WTC11 (cell line): ENCODE results near the gene APOH. TPM values are rescaled to one million over a fixed set of nuclear protein-coding genes. Genes with fewer than 3 reads are reported as not detected.

Experiments
- ATAC-seq: fragments of 200-7000 bp; cut with Tn5 transposase; 2 replicates; pipeline ENCODE4 v1.10.0; 2021; ENCODE audit warnings: mild to moderate bottlenecking, moderate library complexity
- CTCF ChIA-PET: fragments of 300-600 bp; sonication (Branson Sonifier 250); formaldehyde crosslinking; loops from one replicate; lab custom pipeline; 2021; ENCODE audit warnings: antibody characterized with exemption; lab: Charles Lee
- POLR2A ChIA-PET: fragments of 350-600 bp; sonication (Branson Sonifier 250); formaldehyde crosslinking; loops from one replicate; lab custom pipeline; 2021; ENCODE audit warnings: antibody characterized with exemption; lab: Charles Lee
- DNase-seq: peaks from one replicate; pipeline ENCODE4 v3.0.0; 2021; ENCODE audit warnings: low spot score
- H3K27ac Mint-ChIP-seq: 2 replicates; pipeline ENCODE4 v1.8.0; 2021; ENCODE audit warnings: mixed read lengths
- H3K27me3 Mint-ChIP-seq: 2 replicates; pipeline ENCODE4 v1.8.0; 2021; ENCODE audit warnings: low read depth, mild to moderate bottlenecking, moderate library complexity, mixed read lengths
- H3K36me3 Mint-ChIP-seq: 2 replicates; pipeline ENCODE4 v1.8.0; 2021; ENCODE audit warnings: mixed read lengths
- H3K4me1 Mint-ChIP-seq: 2 replicates; pipeline ENCODE4 v1.8.0; 2022; ENCODE audit warnings: mixed read lengths
- H3K4me3 Mint-ChIP-seq: 2 replicates; pipeline ENCODE4 v1.8.0; 2021; ENCODE audit warnings: mild to moderate bottlenecking, moderate library complexity, mixed read lengths
- H3K9me3 Mint-ChIP-seq: 2 replicates; pipeline ENCODE4 v1.8.0; 2021; ENCODE audit warnings: mixed read lengths
- ATF1 ChIP-seq: sonication (generic); formaldehyde crosslinking; IDR thresholded peaks from 2 replicates; pipeline ENCODE4 v1.8.1; 2023; ENCODE audit warnings: mild to moderate bottlenecking, moderate library complexity, missing genetic modification reagents
- CBFB ChIP-seq: sonication (generic); formaldehyde crosslinking; IDR thresholded peaks from 2 replicates; pipeline ENCODE4 v1.8.1; 2022; ENCODE audit warnings: mild to moderate bottlenecking, low read depth, missing genetic modification reagents
- ELF4 ChIP-seq: sonication (generic); formaldehyde crosslinking; IDR thresholded peaks from 2 replicates; pipeline ENCODE4 v1.8.1; 2022; ENCODE audit warnings: low read depth, mild to moderate bottlenecking, moderate library complexity, missing genetic modification reagents
- ESRRA ChIP-seq: sonication (generic); formaldehyde crosslinking; IDR thresholded peaks from 2 replicates; pipeline ENCODE4 v1.8.1; 2022; ENCODE audit warnings: mild to moderate bottlenecking, missing genetic modification reagents, borderline replicate concordance
- ETV6 ChIP-seq: sonication (generic); formaldehyde crosslinking; IDR thresholded peaks from 2 replicates; pipeline ENCODE4 v1.8.1; 2022; ENCODE audit warnings: mild to moderate bottlenecking, missing genetic modification reagents
- GTF2I ChIP-seq: fragments of 250-450 bp; sonication (Bioruptor Pico); conservative IDR thresholded peaks from 2 replicates; pipeline ENCODE4 v1.4.0; 2021; ENCODE audit warnings: mild to moderate bottlenecking
- MXD4 ChIP-seq: fragments of 250-450 bp; sonication (Bioruptor Pico); IDR thresholded peaks from 2 replicates; pipeline ENCODE4 v1.8.0; 2021; ENCODE audit warnings: mild to moderate bottlenecking, moderate library complexity, borderline replicate concordance
- NFE2L1 ChIP-seq: sonication (generic); formaldehyde crosslinking; IDR thresholded peaks from 2 replicates; pipeline ENCODE4 v1.8.1; 2023; ENCODE audit warnings: missing genetic modification reagents
- OVOL2 ChIP-seq: fragments of 250-450 bp; sonication (Bioruptor Pico); IDR thresholded peaks from 2 replicates; pipeline ENCODE4 v1.9.0; 2021; ENCODE audit warnings: mild to moderate bottlenecking, borderline replicate concordance
- RELA ChIP-seq: sonication (generic); formaldehyde crosslinking; IDR thresholded peaks from 2 replicates; pipeline ENCODE4 v1.8.1; 2022; ENCODE audit warnings: missing genetic modification reagents, mild to moderate bottlenecking, borderline replicate concordance
- SMAD3 ChIP-seq: sonication (generic); formaldehyde crosslinking; IDR thresholded peaks from 2 replicates; pipeline ENCODE4 v1.8.0; 2022; ENCODE audit warnings: missing genetic modification reagents, mild to moderate bottlenecking, borderline replicate concordance
- TEAD4 ChIP-seq: sonication (generic); formaldehyde crosslinking; IDR thresholded peaks from 2 replicates; pipeline ENCODE4 v1.8.0; 2022; ENCODE audit warnings: mild to moderate bottlenecking, missing genetic modification reagents
- ZBTB21 ChIP-seq: sonication (generic); formaldehyde crosslinking; IDR thresholded peaks from 2 replicates; pipeline ENCODE4 v1.8.1; 2023; ENCODE audit warnings: mild to moderate bottlenecking, missing genetic modification reagents, borderline replicate concordance
- ZNF263 ChIP-seq: sonication (generic); formaldehyde crosslinking; IDR thresholded peaks from 2 replicates; pipeline ENCODE4 v1.8.1; 2022; ENCODE audit warnings: low read depth, mild to moderate bottlenecking, moderate library complexity, missing genetic modification reagents
- total RNA-seq: library from RNA; stranded (reverse); gene quantifications from 3 replicates; pipeline ENCODE4 v1.2.3, GENCODE V29; 2021
- TF ChIP-seq, protein P1 (sequence below): fragments of 250-450 bp; sonication (Bioruptor Pico); IDR thresholded peaks from 2 replicates; pipeline ENCODE4 v1.9.0; 2021; ENCODE audit warnings: mild to moderate bottlenecking, borderline replicate concordance
- TF ChIP-seq, protein P2 (sequence below): sonication (generic); formaldehyde crosslinking; IDR thresholded peaks from 2 replicates; pipeline ENCODE4 v1.8.1; 2023; ENCODE audit warnings: mild to moderate bottlenecking, missing genetic modification reagents
- TF ChIP-seq, protein P3 (sequence below): sonication (generic); formaldehyde crosslinking; IDR thresholded peaks from 2 replicates; pipeline ENCODE4 v1.8.0; 2022; ENCODE audit warnings: mild to moderate bottlenecking, missing genetic modification reagents
- TF ChIP-seq, protein P4 (sequence below): sonication (generic); formaldehyde crosslinking; IDR thresholded peaks from 2 replicates; pipeline ENCODE4 v1.8.0; 2022; ENCODE audit warnings: mild to moderate bottlenecking, missing genetic modification reagents
- TF ChIP-seq, protein P5 (sequence below): sonication (generic); formaldehyde crosslinking; conservative IDR thresholded peaks from 2 replicates; pipeline ENCODE4 v1.8.1; 2023; ENCODE audit warnings: mild to moderate bottlenecking, low read depth, missing genetic modification reagents, moderate library complexity
- TF ChIP-seq, protein P6 (sequence below): sonication (generic); formaldehyde crosslinking; IDR thresholded peaks from 2 replicates; pipeline ENCODE4 v1.8.1; 2023; ENCODE audit warnings: mild to moderate bottlenecking, missing genetic modification reagents, moderate library complexity

APOH gene
- total RNA-seq, 1 experiment from 2014 or later: 1.2 TPM

DNA sequence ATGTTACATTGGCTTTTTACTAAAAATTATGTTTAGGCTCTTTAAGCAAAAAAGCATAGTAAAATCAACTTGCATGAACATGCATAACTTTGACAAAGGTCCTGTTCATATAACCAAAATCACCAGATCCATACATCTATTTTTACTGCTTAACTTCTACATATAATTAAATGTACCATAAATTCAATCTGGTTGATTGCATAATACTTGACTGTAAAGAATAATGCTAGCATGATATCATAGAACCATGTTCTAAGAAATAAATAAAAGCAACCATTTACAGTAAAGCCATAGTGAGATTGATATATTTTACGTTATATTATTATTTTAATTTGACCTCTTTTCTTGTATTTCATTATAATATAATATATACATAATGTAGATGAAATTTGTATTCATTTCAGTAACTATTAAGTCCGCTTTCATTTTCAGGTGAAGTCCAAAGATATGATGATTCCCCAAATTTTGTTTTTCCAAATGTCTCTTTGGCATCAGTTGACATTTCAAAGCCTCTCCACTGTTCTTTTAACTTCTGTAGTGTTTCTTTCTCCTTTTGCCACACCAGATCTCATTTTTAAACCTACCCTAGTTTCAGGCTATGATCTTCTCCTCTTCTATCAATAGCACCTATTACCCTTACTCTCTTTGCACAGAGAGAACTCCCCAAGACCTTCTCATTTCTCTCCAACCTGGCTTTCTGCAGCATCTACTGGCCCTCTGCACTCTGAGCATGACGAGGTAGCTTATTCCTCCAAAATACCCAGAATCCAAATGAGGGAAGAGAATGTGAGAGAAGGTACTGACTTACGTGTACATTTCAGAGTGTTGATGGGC lies 1.8 kb downstream of the APOH start:
- CTCF ChIA-PET: no interaction called here
- ATAC-seq (no peak), DNase-seq (no peak)
- Mint-ChIP-seq H3K36me3 (no peaks in the 10 kb centered on the region), H3K27me3 (no peaks in the 10 kb centered on the region; the same call in 1 of the 2 replicates), H3K9me3 (no peaks in the 10 kb centered on the region), H3K4me3 (no peak overlapping the region), H3K27ac (no peak overlapping the region), H3K4me1 (no peaks in the 10 kb centered on the region)
- TF ChIP-seq, protein P1, sequence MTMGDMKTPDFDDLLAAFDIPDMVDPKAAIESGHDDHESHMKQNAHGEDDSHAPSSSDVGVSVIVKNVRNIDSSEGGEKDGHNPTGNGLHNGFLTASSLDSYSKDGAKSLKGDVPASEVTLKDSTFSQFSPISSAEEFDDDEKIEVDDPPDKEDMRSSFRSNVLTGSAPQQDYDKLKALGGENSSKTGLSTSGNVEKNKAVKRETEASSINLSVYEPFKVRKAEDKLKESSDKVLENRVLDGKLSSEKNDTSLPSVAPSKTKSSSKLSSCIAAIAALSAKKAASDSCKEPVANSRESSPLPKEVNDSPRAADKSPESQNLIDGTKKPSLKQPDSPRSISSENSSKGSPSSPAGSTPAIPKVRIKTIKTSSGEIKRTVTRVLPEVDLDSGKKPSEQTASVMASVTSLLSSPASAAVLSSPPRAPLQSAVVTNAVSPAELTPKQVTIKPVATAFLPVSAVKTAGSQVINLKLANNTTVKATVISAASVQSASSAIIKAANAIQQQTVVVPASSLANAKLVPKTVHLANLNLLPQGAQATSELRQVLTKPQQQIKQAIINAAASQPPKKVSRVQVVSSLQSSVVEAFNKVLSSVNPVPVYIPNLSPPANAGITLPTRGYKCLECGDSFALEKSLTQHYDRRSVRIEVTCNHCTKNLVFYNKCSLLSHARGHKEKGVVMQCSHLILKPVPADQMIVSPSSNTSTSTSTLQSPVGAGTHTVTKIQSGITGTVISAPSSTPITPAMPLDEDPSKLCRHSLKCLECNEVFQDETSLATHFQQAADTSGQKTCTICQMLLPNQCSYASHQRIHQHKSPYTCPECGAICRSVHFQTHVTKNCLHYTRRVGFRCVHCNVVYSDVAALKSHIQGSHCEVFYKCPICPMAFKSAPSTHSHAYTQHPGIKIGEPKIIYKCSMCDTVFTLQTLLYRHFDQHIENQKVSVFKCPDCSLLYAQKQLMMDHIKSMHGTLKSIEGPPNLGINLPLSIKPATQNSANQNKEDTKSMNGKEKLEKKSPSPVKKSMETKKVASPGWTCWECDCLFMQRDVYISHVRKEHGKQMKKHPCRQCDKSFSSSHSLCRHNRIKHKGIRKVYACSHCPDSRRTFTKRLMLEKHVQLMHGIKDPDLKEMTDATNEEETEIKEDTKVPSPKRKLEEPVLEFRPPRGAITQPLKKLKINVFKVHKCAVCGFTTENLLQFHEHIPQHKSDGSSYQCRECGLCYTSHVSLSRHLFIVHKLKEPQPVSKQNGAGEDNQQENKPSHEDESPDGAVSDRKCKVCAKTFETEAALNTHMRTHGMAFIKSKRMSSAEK: no peak
- POLR2A ChIA-PET: no interaction called here

DNA sequence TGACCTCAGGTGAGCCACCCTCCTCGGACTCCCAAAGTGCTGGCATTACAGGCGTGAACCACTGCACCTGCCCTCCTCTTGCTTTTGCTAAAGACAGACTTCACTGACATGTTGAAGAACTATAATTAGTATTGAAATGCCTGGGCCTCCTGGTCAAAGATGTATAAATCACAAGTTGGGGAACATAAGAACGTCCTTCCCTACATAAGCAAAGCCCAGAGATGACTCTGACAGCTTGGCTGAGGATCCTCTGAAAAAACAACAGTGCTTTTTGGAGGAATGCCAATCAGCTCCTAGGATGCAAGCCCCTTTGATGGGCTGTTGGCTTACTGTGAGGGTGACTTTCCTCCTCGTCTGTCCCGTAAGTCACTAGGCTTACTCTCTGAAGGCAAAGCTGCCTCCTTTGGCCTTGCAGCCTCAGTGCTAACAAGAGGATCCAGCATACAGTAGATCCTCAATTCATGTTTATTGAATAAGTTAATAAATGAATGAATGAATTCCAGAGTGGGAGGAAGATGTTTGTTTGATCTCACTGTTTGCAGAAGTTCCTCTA lies 6.3 kb downstream of the APOH start:
- H3K9me3 Mint-ChIP-seq: no peaks in the 10 kb centered on the region
- CTCF ChIA-PET: no interaction called here
- POLR2A ChIA-PET: no interaction called here
- no peak for DNase-seq
- TF ChIP-seq ZBTB21 (CRISPR knock-in tag): no peak
- no peak for TF ChIP-seq OVOL2 (CRISPR knock-in tag)
- no peak for TF ChIP-seq RELA (CRISPR knock-in tag)
- TF ChIP-seq, protein P2, sequence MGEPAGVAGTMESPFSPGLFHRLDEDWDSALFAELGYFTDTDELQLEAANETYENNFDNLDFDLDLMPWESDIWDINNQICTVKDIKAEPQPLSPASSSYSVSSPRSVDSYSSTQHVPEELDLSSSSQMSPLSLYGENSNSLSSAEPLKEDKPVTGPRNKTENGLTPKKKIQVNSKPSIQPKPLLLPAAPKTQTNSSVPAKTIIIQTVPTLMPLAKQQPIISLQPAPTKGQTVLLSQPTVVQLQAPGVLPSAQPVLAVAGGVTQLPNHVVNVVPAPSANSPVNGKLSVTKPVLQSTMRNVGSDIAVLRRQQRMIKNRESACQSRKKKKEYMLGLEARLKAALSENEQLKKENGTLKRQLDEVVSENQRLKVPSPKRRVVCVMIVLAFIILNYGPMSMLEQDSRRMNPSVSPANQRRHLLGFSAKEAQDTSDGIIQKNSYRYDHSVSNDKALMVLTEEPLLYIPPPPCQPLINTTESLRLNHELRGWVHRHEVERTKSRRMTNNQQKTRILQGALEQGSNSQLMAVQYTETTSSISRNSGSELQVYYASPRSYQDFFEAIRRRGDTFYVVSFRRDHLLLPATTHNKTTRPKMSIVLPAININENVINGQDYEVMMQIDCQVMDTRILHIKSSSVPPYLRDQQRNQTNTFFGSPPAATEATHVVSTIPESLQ (CRISPR knock-in tag): no peak
- TF ChIP-seq TEAD4 (CRISPR knock-in tag): no peak
- TF ChIP-seq ZNF263: no peak
- TF ChIP-seq, protein P3, sequence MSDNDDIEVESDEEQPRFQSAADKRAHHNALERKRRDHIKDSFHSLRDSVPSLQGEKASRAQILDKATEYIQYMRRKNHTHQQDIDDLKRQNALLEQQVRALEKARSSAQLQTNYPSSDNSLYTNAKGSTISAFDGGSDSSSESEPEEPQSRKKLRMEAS: no peak
- TF ChIP-seq ELF4 (CRISPR knock-in tag): no peak
- TF ChIP-seq CBFB (CRISPR knock-in tag): no peak
- TF ChIP-seq NFE2L1: no peak
- TF ChIP-seq GTF2I (CRISPR knock-in tag): no peak
- TF ChIP-seq, protein P4, sequence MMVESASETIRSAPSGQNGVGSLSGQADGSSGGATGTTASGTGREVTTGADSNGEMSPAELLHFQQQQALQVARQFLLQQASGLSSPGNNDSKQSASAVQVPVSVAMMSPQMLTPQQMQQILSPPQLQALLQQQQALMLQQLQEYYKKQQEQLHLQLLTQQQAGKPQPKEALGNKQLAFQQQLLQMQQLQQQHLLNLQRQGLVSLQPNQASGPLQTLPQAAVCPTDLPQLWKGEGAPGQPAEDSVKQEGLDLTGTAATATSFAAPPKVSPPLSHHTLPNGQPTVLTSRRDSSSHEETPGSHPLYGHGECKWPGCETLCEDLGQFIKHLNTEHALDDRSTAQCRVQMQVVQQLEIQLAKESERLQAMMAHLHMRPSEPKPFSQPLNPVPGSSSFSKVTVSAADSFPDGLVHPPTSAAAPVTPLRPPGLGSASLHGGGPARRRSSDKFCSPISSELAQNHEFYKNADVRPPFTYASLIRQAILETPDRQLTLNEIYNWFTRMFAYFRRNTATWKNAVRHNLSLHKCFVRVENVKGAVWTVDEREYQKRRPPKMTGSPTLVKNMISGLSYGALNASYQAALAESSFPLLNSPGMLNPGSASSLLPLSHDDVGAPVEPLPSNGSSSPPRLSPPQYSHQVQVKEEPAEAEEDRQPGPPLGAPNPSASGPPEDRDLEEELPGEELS (CRISPR knock-in tag): no peak
- no peak for TF ChIP-seq ESRRA (CRISPR knock-in tag)
- no peak for TF ChIP-seq ETV6 (CRISPR knock-in tag)
- TF ChIP-seq, protein P5, sequence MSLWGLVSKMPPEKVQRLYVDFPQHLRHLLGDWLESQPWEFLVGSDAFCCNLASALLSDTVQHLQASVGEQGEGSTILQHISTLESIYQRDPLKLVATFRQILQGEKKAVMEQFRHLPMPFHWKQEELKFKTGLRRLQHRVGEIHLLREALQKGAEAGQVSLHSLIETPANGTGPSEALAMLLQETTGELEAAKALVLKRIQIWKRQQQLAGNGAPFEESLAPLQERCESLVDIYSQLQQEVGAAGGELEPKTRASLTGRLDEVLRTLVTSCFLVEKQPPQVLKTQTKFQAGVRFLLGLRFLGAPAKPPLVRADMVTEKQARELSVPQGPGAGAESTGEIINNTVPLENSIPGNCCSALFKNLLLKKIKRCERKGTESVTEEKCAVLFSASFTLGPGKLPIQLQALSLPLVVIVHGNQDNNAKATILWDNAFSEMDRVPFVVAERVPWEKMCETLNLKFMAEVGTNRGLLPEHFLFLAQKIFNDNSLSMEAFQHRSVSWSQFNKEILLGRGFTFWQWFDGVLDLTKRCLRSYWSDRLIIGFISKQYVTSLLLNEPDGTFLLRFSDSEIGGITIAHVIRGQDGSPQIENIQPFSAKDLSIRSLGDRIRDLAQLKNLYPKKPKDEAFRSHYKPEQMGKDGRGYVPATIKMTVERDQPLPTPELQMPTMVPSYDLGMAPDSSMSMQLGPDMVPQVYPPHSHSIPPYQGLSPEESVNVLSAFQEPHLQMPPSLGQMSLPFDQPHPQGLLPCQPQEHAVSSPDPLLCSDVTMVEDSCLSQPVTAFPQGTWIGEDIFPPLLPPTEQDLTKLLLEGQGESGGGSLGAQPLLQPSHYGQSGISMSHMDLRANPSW: no peak
- TF ChIP-seq MXD4 (CRISPR knock-in tag): no peak
- TF ChIP-seq, protein P6, sequence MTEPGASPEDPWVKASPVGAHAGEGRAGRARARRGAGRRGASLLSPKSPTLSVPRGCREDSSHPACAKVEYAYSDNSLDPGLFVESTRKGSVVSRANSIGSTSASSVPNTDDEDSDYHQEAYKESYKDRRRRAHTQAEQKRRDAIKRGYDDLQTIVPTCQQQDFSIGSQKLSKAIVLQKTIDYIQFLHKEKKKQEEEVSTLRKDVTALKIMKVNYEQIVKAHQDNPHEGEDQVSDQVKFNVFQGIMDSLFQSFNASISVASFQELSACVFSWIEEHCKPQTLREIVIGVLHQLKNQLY (CRISPR knock-in tag): no peak
- no peak for TF ChIP-seq SMAD3 (CRISPR knock-in tag)
- TF ChIP-seq ATF1 (CRISPR knock-in tag): no peak
- H3K4me3 Mint-ChIP-seq: no peak overlapping the region
- no peaks in the 10 kb centered on the region for H3K36me3 Mint-ChIP-seq
- H3K27ac Mint-ChIP-seq: no peak overlapping the region
- H3K4me1 Mint-ChIP-seq: no peaks in the 10 kb centered on the region
- no peak for ATAC-seq
- peaks cover 2% of the 10 kb centered on the region for H3K27me3 Mint-ChIP-seq
